Esophagus squamous epithelium (tissue), 4 donors: ENCODE results near the gene ENHO.

Experiments
- CTCF ChIP-seq, 6 experiments: fragments of 450-650 bp in 4 of 6; fragments of 200-600 bp in 2 of 6; sonication (generic) in 2 of 6; IDR thresholded peaks; one replicate each; pipeline ENCODE4 v1.5.1; 2016 to 2019; ENCODE audit warnings: antibody characterized with exemption in 6 of 6, mild to moderate bottlenecking in 4 of 6, moderate library complexity in 4 of 6
- POLR2A ChIP-seq, 4 donors: fragments of 450-650 bp; IDR thresholded peaks; one replicate each; pipeline ENCODE4 v1.6.1; 2017; ENCODE audit warnings: antibody characterized with exemption in 4 of 4, mild to moderate bottlenecking in 4 of 4, moderate library complexity in 3 of 4

GRCh38 chr9:34513567-34514214, 9.1 kb downstream of the ENHO start:
- TF ChIP-seq CTCF (IDR thresholded peaks at IDR 0.05) (no peak), POLR2A (IDR thresholded peaks at IDR 0.05) (no peak)
